PC-3 (cell line): ENCODE data around the gene C6orf89.

Source experiments
- EZH2 ChIP-seq: fragments of 300-600 bp; sonication (generic); IDR thresholded peaks from one replicate; pipeline ENCODE4 v1.6.1; 2017; ENCODE audit warnings: antibody characterized with exemption, mild to moderate bottlenecking, low read length; ENCODE audit not compliant: unreplicated experiment
- EZH2phosphoT487 ChIP-seq: fragments of 300-600 bp; sonication (generic); IDR thresholded peaks from 2 replicates; pipeline ENCODE4 v1.6.1; 2018; ENCODE audit warnings: mild to moderate bottlenecking, antibody characterized with exemption, low read length, borderline replicate concordance
- TF ChIP-seq, protein P1 (sequence below): fragments of 300-600 bp; sonication (generic); conservative IDR thresholded peaks from 2 replicates; pipeline ENCODE4 v1.5.1; 2017; ENCODE audit warnings: antibody characterized with exemption, low read depth, mild to moderate bottlenecking, low read length

DNA sequence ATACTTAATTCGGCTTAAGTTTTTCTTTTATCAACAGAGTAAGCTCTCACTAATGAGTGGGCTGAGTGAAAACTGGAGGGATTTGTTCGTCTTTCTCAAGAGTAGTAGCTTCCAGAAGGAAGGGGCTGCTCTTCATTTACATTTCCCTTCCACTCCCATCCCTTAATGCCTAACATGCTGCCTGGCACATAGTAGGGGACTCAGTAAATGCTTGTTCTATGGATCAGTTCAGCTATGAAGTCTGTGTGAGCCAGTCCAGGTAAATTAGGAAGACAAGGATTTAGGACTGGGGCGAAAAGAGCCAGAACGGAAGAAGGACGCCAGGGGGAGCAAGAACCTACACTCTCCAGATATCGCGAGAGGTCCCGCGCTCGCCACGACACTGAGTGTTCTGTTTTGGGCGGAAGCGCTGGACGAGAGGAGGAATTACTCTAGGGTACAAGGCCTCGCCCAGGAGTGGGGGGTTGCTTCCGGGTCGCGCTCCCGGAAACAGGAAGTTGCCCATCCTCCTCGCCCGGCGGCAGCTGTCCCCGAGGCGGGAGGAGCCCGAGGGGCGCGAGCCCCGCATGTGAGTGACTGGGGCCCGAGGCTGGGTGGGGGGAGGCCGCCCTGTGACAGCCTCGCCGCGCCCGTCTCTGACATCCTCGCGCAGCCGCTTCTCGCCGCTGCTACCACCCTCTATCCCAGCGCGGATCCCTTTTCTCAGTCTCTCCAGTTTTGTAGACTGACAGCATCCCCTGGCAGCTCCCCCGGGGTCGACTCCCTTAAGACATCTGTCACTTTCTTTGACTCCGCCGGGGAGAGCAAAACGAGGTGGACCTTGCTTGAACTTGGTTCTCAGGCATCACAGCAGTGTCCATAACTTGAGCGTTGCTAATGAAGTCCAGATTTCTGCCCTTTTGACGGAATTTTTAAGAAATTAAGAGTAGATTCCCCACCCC, at the start of gene C6orf89:
- TF ChIP-seq EZH2phosphoT487: no peak
- TF ChIP-seq, protein P1, sequence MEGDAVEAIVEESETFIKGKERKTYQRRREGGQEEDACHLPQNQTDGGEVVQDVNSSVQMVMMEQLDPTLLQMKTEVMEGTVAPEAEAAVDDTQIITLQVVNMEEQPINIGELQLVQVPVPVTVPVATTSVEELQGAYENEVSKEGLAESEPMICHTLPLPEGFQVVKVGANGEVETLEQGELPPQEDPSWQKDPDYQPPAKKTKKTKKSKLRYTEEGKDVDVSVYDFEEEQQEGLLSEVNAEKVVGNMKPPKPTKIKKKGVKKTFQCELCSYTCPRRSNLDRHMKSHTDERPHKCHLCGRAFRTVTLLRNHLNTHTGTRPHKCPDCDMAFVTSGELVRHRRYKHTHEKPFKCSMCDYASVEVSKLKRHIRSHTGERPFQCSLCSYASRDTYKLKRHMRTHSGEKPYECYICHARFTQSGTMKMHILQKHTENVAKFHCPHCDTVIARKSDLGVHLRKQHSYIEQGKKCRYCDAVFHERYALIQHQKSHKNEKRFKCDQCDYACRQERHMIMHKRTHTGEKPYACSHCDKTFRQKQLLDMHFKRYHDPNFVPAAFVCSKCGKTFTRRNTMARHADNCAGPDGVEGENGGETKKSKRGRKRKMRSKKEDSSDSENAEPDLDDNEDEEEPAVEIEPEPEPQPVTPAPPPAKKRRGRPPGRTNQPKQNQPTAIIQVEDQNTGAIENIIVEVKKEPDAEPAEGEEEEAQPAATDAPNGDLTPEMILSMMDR: peak; percentile 86
- TF ChIP-seq EZH2: no peak
